NOMO-1 treated with DMSO at 0.1 percent for 48 hours (cell line): ENCODE measurements around the gene SLC22A12.

Source experiments
- DNase-seq: peaks from one replicate; lab custom pipeline; 2025; ENCODE audit not compliant: unreplicated experiment; lab: John Stamatoyannopoulos, UW

The SLC22A12 gene

GRCh38 chr11:64602466-64603070 is 11.5 kb downstream of the SLC22A12 start:
- DNase-seq: no peak

DNA sequence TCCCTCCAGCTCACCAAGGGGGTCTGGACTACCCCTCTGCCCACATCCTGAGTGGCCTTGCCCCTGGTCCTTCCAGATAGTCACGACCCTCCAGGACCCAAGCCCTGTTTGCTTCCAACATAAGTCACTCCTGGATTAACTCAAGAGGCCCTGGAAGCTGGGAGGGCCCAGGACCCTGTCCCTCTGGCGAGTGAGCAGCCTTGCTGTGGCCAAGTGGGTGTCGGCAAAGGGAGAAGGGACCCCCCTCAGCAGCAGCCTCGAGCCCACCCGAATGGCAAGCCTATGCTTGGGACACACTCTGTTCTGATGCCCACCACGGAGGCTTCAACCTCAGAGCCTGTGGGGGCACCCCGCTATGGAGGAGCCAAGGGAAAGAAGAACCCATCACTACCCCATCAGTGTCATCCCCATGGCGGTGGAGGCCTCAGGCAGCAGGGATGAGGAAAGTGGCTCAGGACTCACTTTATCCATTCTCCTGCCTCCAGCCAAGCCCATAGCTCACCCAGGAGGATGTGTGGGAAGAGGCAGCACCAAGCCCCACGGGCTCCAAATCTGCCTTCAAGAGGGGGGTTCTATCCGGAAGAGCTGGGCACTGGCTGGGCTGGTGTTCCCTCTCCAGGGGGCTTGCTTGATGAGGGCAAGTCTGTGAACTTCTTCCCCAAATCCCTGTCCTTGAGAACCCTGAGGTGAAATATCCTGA is 12.5 kb downstream of the SLC22A12 start:
- no peak for DNase-seq

- DNase-seq: no peak
Measured at GRCh38 chr11:64604458-64605243, 13.6 kb downstream of the SLC22A12 start.

- no peak for DNase-seq
Measured at GRCh38 chr11:64605244-64605560, 14.2 kb downstream of the SLC22A12 start.

GRCh38 chr11:64605656-64606585 is 14.9 kb downstream of the SLC22A12 start:
- no peak for DNase-seq

- DNase-seq: no peak
Measured at GRCh38 chr11:64606796-64607380, 15.9 kb downstream of the SLC22A12 start.

- DNase-seq: no peak
Measured at GRCh38 chr11:64607381-64607985, 16.5 kb downstream of the SLC22A12 start.

- no peak for DNase-seq
Measured at GRCh38 chr11:64608046-64608445, 17.0 kb downstream of the SLC22A12 start.

DNA sequence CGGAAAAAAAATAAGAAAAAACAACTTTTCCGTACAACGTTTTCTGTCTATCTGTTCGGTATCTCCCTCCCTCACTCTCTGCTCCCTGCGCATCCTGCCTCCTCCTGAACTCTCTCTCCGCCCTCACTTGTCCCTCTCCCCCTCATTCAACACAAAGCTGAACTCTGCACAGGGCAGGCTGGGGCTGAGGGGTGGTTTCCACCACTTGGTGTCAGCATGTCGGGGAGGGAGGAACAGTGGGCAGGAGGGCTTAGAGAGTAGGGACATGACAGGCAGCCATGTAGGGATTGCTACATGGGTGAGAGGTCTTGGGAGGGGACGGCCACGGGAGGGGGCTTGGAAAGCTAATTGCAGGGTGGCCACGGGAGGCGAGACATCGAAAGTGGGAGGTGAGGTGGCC is 17.6 kb downstream of the SLC22A12 start:
- DNase-seq: no peak

DNA sequence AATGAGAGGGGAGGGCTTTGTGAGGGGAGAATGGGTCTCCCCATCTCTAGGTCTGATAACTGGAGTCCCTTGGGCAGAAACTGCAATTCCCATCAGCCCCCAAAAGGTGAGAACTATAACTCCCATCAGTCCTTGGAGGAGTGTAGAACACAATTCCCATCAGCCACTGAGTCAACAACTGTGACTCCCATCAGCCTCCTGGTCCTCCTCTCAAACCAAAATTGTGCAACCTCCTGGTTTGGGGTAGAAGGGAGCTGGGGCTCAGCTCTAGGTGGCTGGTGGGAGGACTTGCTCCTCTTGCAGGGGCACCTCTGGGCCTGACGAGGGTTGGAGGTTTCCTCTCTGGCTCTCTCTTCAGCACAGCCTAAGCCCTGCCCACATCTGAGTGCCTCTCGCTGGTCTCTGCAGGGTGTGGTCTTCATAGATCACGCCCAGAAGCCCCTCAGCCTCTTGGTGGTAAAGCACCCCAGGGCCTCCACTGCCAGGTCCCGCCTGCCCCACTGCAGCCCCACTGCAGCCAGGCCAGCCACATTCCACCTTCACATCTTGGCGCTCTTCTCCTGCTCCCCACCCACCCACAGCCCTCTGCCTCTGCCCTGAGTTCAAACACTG is 18.5 kb downstream of the SLC22A12 start:
- DNase-seq: no peak

- DNase-seq: no peak
Measured at GRCh38 chr11:64610596-64610995, 19.6 kb downstream of the SLC22A12 start.

GRCh38 chr11:64611176-64611575 is 20.2 kb downstream of the SLC22A12 start:
- DNase-seq: no peak

DNA sequence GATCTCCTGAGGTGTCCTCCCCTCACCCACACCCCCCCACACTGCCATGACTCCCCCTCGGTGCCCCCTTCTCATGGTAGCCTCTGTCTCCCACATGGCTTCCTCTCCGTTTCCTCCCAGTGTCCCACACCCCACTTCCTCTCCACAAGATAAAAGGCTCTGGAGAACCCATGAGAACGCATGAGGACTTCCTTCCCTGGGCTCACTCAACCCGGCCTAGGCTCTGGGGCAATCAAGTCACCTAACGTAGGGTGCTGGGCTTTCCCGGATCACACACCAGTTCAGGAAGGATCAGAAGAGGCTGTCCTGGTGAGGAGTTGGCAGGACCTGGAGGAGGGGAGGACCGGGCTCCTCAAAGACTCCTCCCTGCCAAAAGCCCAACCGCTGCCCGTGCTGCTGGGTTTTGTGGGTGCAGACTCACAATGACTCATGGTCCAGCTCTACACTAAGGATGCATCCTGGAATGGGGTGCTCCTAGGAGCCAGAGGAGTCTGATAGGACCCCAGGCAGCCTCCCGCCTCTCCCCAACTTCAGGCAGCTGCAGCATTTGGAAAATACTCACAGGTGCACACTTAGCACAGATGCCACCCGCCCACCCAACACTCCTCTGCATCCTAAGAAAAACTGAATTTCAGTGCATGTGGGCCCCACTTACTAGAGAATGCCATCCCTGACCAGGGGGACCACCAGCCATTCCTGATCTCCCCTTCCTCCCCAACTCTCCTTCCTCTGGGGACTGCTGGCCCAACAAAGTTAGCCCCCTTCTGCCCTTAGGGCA is 21.0 kb downstream of the SLC22A12 start:
- DNase-seq: no peak

DNA sequence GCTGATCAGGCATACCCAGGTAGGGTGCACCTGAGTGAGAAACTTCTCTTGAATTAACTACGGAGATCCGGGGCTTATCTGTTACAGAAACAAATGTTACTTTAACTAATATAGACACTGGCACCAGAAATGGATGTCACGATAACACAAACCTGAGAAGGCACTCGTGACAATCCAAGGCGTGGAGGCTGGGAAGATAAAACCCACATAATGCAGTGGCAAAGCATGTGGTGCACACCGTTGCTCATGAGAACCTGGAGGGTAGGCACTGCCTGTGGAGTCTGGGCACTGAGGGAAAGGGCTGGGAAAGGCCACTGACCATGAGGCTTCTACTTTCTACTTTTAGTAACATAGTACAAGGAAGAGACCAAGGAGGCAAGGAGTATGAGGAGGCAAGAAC is 22.6 kb downstream of the SLC22A12 start:
- no peak for DNase-seq

GRCh38 chr11:64614917-64615316 is 23.9 kb downstream of the SLC22A12 start:
- DNase-seq: no peak

DNA sequence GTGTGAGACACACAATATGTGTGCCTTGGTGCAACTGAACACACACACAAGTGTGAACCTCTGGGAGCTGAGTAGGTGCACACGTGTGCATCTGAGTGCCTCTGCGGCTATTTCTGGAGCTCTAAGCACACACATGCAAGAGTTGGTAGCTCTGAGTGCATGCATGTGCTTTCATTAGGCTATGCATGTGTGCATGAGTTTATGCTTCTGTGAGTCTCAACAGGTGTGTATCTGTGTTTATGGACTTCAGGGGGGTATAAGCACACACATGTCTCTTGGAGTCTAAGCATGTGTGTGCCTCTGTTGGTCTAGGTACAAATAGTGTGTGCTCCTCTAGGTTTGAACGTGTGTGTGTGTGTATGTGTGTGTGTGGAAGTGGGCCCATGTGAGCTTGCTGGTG is 25.8 kb downstream of the SLC22A12 start:
- DNase-seq: no peak

GRCh38 chr11:64619196-64619595 is 28.2 kb downstream of the SLC22A12 start:
- DNase-seq: no peak

GRCh38 chr11:64619811-64620380 is 28.9 kb downstream of the SLC22A12 start:
- DNase-seq: no peak
